Measurements from ENCODE around the gene CDH23.

CDH23 gene

DNA sequence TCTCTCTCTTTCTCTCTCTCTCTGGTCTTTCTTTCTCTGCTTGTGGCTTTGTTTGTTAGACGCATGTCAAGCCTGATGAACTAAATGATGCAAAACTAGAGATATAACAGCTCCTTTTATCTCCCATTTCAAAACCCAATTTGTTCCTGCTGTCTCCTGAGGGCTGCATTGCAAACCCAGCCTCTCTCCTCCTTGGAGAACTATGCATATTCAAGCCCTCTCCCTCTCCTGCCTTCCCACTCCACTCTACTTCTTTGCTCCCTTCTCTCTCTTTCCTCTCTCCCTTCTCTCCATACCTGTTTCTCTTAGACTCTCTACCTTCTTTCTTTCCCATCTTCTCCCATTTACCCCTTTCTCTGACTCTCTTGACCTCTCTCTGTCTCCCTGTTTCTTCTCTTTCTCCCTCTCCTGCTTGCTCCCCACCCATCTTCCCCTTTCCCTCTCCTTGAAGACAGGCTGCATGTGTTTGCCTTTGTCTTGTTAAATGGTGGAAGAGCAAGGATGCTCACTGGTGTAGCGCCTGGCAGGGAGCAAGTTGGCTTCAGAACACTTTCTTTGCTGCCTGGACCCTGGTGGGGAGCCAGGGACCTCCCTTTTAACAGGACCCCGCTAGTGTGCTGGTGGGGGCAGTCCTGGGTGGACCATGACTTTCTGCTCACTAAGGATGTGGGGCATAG lies 142.9 kb downstream of the CDH23 start:
- Mint-ChIP-seq H3K4me3 (no peak overlapping the region), H3K27ac (no peak overlapping the region), H3K36me3 (ENCODE audit: low read depth) (no peaks in the 10 kb centered on the region), H3K4me1 (ENCODE audit: low read depth) (peaks cover 9% of the 10 kb centered on the region), H3K27me3 (no peaks in the 10 kb centered on the region), H3K9me3 (no peaks in the 10 kb centered on the region)
- DNase-seq: no peak

DNA sequence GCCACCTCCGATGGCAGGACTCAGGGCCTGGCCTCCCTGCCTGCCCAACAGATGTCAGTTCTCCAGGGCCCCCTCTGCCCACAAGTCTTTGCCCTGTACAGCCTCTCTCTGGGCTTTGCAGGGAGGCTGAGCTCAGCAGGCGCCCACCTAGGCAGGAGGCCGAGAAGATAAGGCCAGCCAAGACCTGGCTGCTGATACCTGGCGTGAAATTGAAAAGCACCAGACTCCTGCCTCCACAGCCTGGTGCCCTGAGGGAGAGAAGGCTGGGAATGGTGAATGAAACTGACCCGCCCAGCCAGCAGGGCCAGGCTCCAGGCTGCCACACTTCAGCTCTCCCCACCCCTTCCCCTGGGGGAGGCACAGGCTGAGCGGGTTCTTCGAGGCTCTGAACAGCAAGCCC lies 145.8 kb downstream of the CDH23 start:
- Mint-ChIP-seq H3K9me3 (no peaks in the 10 kb centered on the region), H3K27ac (no peak overlapping the region), H3K36me3 (ENCODE audit: low read depth) (no peaks in the 10 kb centered on the region), H3K4me3 (no peak overlapping the region), H3K27me3 (no peaks in the 10 kb centered on the region), H3K4me1 (ENCODE audit: low read depth) (no peaks in the 10 kb centered on the region)
- no peak for DNase-seq

DNA sequence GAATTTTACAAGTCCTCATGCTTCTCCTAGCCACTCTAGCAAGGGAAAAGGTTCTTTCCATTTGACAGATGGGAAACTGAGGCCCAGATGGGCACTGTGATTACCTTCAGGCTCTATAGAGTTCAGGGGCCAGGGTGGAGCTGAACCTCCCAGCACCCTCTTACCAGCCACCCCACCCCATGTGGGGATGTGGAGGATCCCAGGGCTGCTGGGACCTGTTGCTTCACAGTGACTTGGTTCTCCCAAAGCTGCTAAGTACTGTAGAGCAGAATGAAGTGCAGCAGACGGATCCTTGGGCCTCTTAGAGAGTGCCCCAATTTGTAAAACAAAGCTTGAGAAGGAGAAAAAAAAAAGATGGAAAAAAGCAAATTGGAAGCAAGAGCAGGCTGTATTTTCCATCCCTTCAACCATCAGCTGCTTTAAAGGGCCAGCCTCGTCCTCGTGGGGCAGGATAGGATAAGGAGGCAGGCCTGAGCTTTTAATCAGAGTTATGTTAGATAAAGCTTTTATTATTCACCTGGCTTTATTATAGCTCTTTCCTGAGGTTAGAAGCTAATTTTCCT lies 147.0 kb downstream of the CDH23 start:
- H3K27me3 Mint-ChIP-seq: no peaks in the 10 kb centered on the region
- no peak for DNase-seq
- no peaks in the 10 kb centered on the region for H3K4me1 Mint-ChIP-seq (ENCODE audit: low read depth)
- no peak overlapping the region for H3K27ac Mint-ChIP-seq
- no peaks in the 10 kb centered on the region for H3K36me3 Mint-ChIP-seq (ENCODE audit: low read depth)
- no peak overlapping the region for H3K4me3 Mint-ChIP-seq
- no peaks in the 10 kb centered on the region for H3K9me3 Mint-ChIP-seq

DNA sequence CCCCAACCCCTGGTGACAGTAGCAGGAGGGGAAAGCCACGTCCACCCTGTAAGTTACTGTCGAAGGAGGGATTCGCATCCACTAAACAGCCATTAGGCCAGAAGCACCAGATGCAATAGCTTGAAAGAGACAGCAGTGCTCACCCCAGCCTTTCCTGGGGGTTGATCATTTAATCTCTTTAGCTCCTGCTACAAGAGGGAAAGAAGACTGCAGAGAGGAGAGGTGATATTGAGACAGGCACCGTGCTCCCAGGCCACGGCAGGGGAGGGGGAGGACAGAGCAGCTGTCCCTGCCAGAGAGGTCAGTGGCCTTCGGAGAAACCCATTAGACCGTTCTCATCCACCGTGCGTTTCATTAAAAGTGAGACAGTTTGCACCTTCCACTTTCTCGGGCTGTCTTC lies 148.3 kb downstream of the CDH23 start:
- H3K4me1 Mint-ChIP-seq (ENCODE audit: low read depth): no peaks in the 10 kb centered on the region
- H3K27me3 Mint-ChIP-seq: no peaks in the 10 kb centered on the region
- H3K4me3 Mint-ChIP-seq: no peak overlapping the region
- no peaks in the 10 kb centered on the region for H3K9me3 Mint-ChIP-seq
- no peaks in the 10 kb centered on the region for H3K36me3 Mint-ChIP-seq (ENCODE audit: low read depth)
- no peak overlapping the region for H3K27ac Mint-ChIP-seq
- no peak for DNase-seq

- Mint-ChIP-seq H3K4me3 (no peak overlapping the region), H3K27ac (no peak overlapping the region), H3K4me1 (ENCODE audit: low read depth) (no peaks in the 10 kb centered on the region), H3K36me3 (ENCODE audit: low read depth) (no peaks in the 10 kb centered on the region), H3K9me3 (no peaks in the 10 kb centered on the region), H3K27me3 (no peaks in the 10 kb centered on the region)
- DNase-seq: no peak
Measured at GRCh38 chr10:71546220-71546619, 149.5 kb downstream of the CDH23 start.

- Mint-ChIP-seq H3K9me3 (no peaks in the 10 kb centered on the region), H3K27me3 (no peaks in the 10 kb centered on the region), H3K36me3 (ENCODE audit: low read depth) (no peaks in the 10 kb centered on the region), H3K27ac (no peak overlapping the region), H3K4me1 (ENCODE audit: low read depth) (no peaks in the 10 kb centered on the region), H3K4me3 (no peak overlapping the region)
- no peak for DNase-seq
Measured at GRCh38 chr10:71547312-71547711, 150.6 kb downstream of the CDH23 start.

GRCh38 chr10:71547876-71548846 lies 151.4 kb downstream of the CDH23 start:
- H3K4me1 Mint-ChIP-seq (ENCODE audit: low read depth): no peaks in the 10 kb centered on the region
- H3K27me3 Mint-ChIP-seq: no peaks in the 10 kb centered on the region
- no peak overlapping the region for H3K27ac Mint-ChIP-seq
- H3K4me3 Mint-ChIP-seq: no peak overlapping the region
- no peaks in the 10 kb centered on the region for H3K36me3 Mint-ChIP-seq (ENCODE audit: low read depth)
- H3K9me3 Mint-ChIP-seq: no peaks in the 10 kb centered on the region
- DNase-seq: no peak

DNA sequence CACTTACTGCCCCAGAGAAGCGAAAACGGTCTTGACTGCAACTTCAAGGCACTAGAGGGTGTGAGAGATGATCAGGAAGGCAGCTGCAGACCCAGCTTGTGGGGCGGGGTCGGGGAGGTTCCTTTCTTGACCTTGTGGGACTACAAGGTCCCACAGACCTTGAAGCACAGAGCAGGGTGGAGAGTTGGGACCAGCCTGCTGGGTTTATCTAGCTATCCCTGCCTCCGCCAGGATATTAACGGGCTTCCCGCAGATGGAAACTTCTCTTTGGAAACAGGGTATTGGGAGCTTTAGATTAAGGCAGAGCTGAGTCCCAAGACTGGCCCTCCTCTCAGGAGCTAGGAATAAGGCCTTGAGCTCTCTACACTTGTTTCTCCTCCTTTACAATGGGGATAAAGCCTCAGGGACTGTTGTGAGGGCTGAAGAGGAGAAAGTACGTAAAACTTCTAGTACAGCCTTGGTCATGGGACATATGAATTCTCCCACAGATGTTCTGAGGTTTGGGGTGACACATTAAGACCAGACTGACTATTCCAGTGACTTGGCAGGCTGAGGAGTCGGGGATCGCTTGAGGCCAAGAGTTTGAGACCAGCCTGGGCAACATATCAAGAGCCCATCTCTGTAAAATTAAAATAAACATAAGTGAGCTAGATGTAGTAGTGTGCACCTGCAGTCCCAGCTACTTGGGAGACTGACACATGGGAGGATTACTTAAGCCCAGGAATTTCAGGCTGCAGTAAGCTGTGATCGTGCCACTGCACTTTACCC lies 153.2 kb downstream of the CDH23 start:
- Mint-ChIP-seq H3K27me3 (no peaks in the 10 kb centered on the region), H3K36me3 (ENCODE audit: low read depth) (no peaks in the 10 kb centered on the region), H3K4me1 (ENCODE audit: low read depth) (no peaks in the 10 kb centered on the region), H3K9me3 (no peaks in the 10 kb centered on the region), H3K27ac (no peak overlapping the region), H3K4me3 (no peak overlapping the region)
- no peak for DNase-seq

- Mint-ChIP-seq H3K27me3 (no peaks in the 10 kb centered on the region), H3K4me3 (no peak overlapping the region), H3K4me1 (ENCODE audit: low read depth) (no peaks in the 10 kb centered on the region), H3K36me3 (ENCODE audit: low read depth) (no peaks in the 10 kb centered on the region), H3K9me3 (no peaks in the 10 kb centered on the region), H3K27ac (no peak overlapping the region)
- no peak for DNase-seq
Measured at GRCh38 chr10:71550628-71551027, 153.9 kb downstream of the CDH23 start.

DNA sequence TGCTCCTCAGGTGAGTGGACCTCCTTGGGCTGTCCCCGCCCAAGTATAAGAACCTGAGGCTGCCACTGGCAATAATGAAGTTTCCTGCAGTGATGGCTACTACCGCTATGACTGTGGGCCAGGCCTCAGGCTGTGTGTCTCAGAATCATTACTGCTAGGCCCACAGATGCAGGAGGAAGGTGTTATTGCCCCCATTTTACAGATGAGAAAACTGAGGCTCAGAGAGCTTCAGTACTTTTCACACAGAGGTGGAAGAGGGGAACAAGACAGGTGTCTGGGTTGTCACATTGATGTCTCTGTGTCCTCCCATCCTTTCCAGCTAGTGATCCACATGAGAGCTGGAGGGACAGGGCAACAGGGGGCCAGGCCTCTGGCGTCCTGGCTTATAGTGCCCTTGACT lies 155.2 kb downstream of the CDH23 start:
- Mint-ChIP-seq H3K27me3 (no peaks in the 10 kb centered on the region), H3K36me3 (ENCODE audit: low read depth) (no peaks in the 10 kb centered on the region), H3K9me3 (no peaks in the 10 kb centered on the region), H3K27ac (no peak overlapping the region), H3K4me3 (no peak overlapping the region), H3K4me1 (ENCODE audit: low read depth) (no peaks in the 10 kb centered on the region)
- no peak for DNase-seq

DNA sequence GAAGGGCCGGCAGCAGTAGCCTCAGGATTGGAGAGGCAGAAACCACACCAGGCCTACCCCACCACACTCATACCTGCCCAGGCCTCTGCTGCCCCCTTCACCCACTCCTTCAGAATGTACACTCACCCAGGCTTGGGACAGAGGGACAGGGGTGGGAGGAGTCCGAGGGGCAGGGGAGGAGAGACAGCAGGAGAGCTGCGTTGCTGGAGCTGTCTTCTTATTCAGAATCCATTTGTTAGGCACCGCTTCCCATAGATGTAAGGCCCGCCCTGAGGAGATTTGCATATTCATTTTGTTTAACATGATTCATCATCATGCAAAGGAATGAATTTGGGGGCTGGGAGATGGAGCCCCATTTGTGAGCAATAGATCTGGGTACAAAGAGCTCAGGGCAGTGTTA lies 156.7 kb downstream of the CDH23 start:
- Mint-ChIP-seq H3K27me3 (no peaks in the 10 kb centered on the region), H3K9me3 (no peaks in the 10 kb centered on the region), H3K27ac (no peak overlapping the region), H3K36me3 (ENCODE audit: low read depth) (no peaks in the 10 kb centered on the region), H3K4me3 (no peak overlapping the region), H3K4me1 (ENCODE audit: low read depth) (no peaks in the 10 kb centered on the region)
- no peak for DNase-seq

DNA sequence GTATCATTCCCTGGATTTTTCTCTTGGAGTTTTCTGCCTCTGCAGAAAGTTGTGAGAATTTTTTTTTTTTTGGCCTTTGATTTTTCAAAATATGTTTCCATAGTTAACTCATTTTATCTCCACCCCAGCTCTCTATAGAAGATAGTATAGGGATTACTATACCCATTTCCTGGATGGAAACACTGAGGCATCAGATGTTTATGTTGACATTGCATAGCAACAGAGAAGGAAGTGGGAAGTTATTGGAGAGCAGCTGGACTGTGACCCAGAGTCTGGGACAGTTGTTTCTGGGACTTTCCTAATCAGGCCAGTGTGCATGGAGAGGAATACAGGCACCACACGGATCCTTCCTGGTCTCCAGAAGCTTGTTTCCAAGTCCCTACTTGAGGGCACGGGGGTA lies 158.0 kb downstream of the CDH23 start:
- no peak overlapping the region for H3K27ac Mint-ChIP-seq
- DNase-seq: no peak

DNA sequence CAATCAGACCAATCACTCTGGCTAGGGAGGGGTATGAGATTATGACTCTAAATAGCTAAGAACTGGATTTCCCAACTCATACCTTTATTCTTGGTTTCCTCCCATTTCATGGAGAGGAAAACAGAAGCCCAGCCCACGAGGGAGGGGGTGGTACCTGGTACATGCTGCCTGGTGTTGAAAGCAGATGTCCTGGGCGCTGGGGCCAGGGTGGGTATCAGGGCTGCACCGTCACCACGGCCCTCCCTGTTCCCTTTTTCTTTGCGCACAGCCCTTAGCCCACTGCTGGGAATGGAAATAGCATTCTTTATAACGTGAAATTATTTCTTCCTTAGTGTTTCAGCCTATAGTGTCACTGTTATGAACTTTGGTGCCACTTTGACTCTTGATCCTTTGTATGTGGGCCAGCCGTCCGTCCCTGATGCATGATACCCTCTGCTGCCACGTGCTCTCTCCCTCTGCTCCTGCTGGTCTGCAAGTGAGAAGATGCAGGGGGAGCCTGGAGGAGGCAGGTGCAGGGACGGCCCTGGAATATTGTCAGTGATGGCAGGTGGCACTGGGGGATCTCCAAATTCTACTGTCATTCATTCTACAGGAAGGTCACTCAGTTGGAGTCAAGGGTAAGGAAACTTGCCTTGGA lies 158.5 kb downstream of the CDH23 start:
- no peaks in the 10 kb centered on the region for H3K4me1 Mint-ChIP-seq (ENCODE audit: low read depth)
- H3K36me3 Mint-ChIP-seq (ENCODE audit: low read depth): no peaks in the 10 kb centered on the region
- no peak overlapping the region for H3K27ac Mint-ChIP-seq

More for the DNA sequence above, 158.0 kb downstream of the CDH23 start:
- Mint-ChIP-seq H3K4me1 (ENCODE audit: low read depth) (no peaks in the 10 kb centered on the region), H3K9me3 (no peaks in the 10 kb centered on the region), H3K36me3 (ENCODE audit: low read depth) (no peaks in the 10 kb centered on the region), H3K4me3 (no peak overlapping the region), H3K27me3 (peaks cover under 1% of the 10 kb centered on the region)

GRCh38 chr10:71555724-71556119 lies 159.0 kb downstream of the CDH23 start:
- no peak for DNase-seq
- H3K36me3 Mint-ChIP-seq (ENCODE audit: low read depth): no peaks in the 10 kb centered on the region
- H3K27ac Mint-ChIP-seq: no peak overlapping the region
- H3K9me3 Mint-ChIP-seq: no peaks in the 10 kb centered on the region
- H3K27me3 Mint-ChIP-seq: peaks cover 8% of the 10 kb centered on the region
- H3K4me3 Mint-ChIP-seq: no peak overlapping the region
- H3K4me1 Mint-ChIP-seq (ENCODE audit: low read depth): no peaks in the 10 kb centered on the region

More for the DNA sequence above, 158.5 kb downstream of the CDH23 start:
- DNase-seq: no peak
- Mint-ChIP-seq H3K4me3 (no peak overlapping the region), H3K9me3 (no peaks in the 10 kb centered on the region), H3K27me3 (peaks cover 5% of the 10 kb centered on the region)
